Raji (cell line): Measurements from ENCODE around the gene SEMA5A.

Experiments used
- POLR2A ChIP-seq: IDR thresholded peaks from 2 replicates; pipeline ENCODE4 v1.6.1; 2011; ENCODE audit warnings: low read depth, low read length, control low read depth; ENCODE audit not compliant: insufficient read depth

The SEMA5A gene

DNA sequence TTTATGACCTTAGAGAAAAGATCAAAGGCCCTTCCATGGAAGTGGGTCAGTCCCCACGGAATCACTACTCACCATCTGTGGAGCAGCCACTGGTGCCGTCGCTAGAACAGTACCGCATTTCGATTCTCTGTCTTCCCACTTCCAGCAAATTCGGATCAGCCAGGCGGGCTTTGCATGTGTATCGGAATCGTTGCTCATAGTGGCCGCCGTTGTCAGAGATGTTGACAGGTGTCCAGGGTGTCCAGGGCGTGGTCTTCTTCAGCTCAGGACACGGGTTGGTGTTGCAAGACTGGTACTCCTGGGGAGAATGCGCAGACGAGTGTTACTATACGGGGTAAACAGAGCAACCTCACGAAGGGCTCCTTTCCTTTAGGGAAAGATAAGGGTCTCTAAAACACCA, 479.5 kb downstream of the SEMA5A start:
- TF ChIP-seq POLR2A: no peak

- TF ChIP-seq POLR2A: no peak
These were observed 482.1 kb downstream of the SEMA5A start for GRCh38 chr5:9063615-9064245.

GRCh38 chr5:9062873-9063272, 483.0 kb downstream of the SEMA5A start:
- no peak for TF ChIP-seq POLR2A

- no peak for TF ChIP-seq POLR2A
These were observed 485.8 kb downstream of the SEMA5A start for GRCh38 chr5:9059920-9060691.

- TF ChIP-seq POLR2A: no peak
These were observed 487.2 kb downstream of the SEMA5A start for GRCh38 chr5:9058666-9059065.

GRCh38 chr5:9058161-9058560, 487.7 kb downstream of the SEMA5A start:
- TF ChIP-seq POLR2A: no peak

- TF ChIP-seq POLR2A: no peak
These were observed 488.4 kb downstream of the SEMA5A start for GRCh38 chr5:9057406-9058000.

- TF ChIP-seq POLR2A: no peak
These were observed 489.8 kb downstream of the SEMA5A start for GRCh38 chr5:9056046-9056445.

DNA sequence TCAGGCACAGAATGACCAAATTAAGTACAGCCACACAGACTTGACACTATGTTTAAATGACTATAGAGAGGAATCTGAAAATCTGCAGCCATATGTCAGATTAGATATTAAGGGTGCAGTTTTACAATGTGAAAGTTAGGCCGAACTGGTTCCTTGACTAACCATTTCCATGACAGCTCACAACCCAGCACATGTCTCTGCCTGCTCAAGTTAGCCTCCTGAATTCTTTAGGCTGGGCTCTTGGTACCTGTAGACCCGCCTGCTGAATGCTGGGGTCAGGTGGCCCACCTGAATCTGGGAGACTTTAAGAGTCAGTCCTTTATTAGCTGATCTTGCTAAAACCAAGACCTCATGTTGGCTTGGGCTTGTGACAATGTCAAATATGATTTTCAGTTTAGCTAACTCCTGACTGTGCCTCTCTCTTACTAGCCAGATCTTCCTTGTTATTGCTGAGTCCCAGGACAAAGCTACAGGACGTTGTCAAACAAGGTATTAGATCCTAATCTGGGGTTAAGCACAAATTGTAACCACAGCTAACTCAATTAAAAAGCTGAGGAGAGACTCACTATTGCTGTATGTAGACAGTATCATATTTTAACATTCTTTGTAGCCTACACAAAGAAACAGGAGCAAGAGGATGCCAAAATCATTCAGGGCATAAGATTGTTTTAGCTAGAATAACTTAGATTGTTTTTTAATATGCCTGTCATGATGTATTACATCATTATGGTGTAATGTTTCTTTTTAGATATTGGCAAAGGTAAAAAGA, 490.9 kb downstream of the SEMA5A start:
- TF ChIP-seq POLR2A: no peak

GRCh38 chr5:9054322-9054721, 491.6 kb downstream of the SEMA5A start:
- TF ChIP-seq POLR2A: no peak

DNA sequence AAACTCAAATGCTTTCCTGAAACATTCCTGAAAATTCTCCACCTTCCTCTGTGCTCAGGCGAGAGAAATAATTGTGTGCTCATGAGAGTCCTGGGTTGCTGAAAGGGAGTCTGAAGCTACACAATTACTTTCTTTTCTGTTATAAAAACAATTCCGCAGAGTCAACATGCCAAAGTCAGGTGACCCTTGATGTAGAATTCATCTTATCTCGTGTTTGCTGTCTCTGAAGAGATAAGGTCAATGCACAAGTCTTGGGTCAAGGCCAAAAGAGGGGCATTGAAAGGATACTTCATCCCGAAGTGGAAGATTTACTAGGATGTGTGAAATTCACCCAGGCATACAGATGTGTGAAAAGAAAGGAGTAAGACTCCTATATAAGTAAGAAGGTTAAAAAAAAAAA, 493.5 kb downstream of the SEMA5A start:
- TF ChIP-seq POLR2A: no peak

GRCh38 chr5:9051779-9052178, 494.1 kb downstream of the SEMA5A start:
- no peak for TF ChIP-seq POLR2A

DNA sequence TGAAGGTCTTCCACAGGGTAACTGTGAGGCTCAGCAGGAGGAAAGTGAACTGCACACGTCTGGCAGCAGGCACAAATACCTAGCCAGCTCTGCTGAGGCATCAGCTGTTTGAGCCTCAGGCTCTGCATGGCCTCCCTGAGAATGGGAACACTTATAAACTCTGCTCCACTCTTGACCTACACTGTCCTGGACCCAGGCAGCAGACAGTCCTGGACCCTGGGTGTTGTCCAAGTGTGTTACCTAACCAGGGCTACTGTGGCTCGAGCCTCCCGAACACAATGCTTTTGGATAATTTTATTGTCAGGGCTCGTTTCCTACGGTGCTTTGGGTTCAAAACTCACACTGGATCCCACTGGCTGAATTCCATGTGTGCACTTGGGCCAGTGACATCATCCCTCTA, 497.9 kb downstream of the SEMA5A start:
- TF ChIP-seq POLR2A: no peak

DNA sequence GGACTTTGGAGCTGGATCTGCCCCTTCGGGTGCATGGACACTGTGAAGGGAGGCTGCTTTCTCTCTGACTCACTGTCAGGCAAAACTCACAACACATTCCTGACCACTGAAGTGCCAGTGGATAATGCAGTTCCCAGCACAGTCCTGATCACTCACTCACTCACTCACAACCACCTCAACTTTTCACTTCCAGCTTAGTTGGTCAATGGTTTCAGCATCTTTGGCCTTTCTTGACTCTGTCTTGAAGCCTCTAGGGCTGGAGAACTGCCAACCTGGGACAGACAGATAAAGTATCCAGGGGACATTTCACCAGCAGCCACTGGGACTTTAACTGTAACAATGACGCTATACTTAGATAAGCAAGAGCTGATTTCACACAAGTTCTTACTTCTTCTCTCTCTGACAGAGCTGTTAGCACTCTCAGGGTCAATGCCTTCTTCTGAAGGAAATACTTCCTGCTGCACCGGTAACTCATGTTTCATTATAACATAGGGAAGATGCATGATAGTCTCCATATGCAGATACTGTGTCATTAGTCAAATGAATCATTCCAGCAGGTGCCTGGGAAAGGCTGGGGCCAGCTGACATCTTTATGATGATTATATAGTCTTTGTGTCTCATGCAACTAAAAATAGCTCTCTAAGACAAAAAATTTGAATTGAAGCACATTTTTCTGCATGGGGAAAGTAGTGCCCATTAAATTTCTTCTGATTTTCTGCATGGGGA, 499.0 kb downstream of the SEMA5A start:
- no peak for TF ChIP-seq POLR2A

DNA sequence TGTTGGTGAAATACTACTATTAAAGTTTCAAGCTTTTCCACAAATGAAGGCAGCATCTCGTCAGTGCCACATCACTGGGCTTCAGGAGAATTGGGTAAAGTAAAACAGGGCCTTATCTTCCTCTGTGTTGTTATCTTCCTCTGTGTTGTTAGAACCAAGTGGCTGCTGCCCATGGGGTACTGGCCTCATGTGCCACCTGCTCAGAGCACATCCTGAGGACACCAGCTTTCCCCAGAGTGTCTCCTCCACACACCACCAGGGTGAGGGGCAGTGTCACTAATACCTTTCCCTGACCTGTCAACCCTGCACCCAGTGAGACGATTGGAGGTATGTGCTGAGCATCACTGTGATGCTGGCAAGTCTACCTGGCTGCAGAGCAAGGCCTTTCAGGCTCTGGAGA, 499.9 kb downstream of the SEMA5A start:
- no peak for TF ChIP-seq POLR2A
